Left ventricle myocardium inferior (tissue), 1 donor: ENCODE measurements around the gene TRMT6. TPM values are rescaled to one million over a fixed set of nuclear protein-coding genes. Genes with fewer than 3 reads are reported as not detected.
A peak's percentile ranks its signal among the peaks of the same experiment; 100 is the strongest.

Experiments
- DNase-seq: peaks from one replicate; pipeline ENCODE4 v3.0.0-alpha.2; 2020
- H3K27ac ChIP-seq: fragments of 200-600 bp; replicated peaks from 2 replicates; pipeline ENCODE4 v1.8.0; 2021
- H3K27me3 ChIP-seq: fragments of 200-600 bp; 2 replicates; pipeline ENCODE4 v1.8.0; 2021; ENCODE audit warnings: low read depth
- H3K36me3 ChIP-seq: fragments of 200-600 bp; 2 replicates; pipeline ENCODE4 v1.8.0; 2021
- H3K4me1 ChIP-seq: fragments of 200-600 bp; 2 replicates; pipeline ENCODE4 v1.8.0; 2021
- H3K4me3 ChIP-seq: fragments of 200-600 bp; 2 replicates; pipeline ENCODE4 v1.8.0; 2021; ENCODE audit warnings: mild to moderate bottlenecking, moderate library complexity
- H3K9me3 ChIP-seq: fragments of 200-600 bp; replicated peaks from 2 replicates; pipeline ENCODE4 v1.8.0; 2021
- CTCF ChIP-seq: fragments of 200-600 bp; IDR thresholded peaks from 2 replicates; pipeline ENCODE4 v1.8.0; 2021; ENCODE audit warnings: antibody characterized with exemption, mild to moderate bottlenecking, borderline replicate concordance
- intact Hi-C: fragments of 100-400 bp; cut with micrococcal nuclease; formaldehyde crosslinking; loops from one replicate; pipeline ENCODE4 v1.11.0; 2022
- total RNA-seq: library from RNA; stranded (reverse); fragmentation: NEBNext Ultra II Directional; extraction: Animal tissue kit (Norgen Biotek cat#: 25700); gene quantifications from one replicate; pipeline ENCODE4 v1.2.1, GENCODE V29; 2021
- donor health status: DM: no; HTN: yes; CAD: no; lungs with severe emphysema.

Gene TRMT6
- total RNA-seq, 1 donor from 2014 or later: 7.2 TPM

GRCh38 chr20:5900908-5901307 is 49.4 kb downstream of the TRMT6 start:
- no peak overlapping the region for H3K4me3 ChIP-seq
- H3K27ac ChIP-seq: no peak overlapping the region
- no peaks in the 10 kb centered on the region for H3K4me1 ChIP-seq
- no peaks in the 10 kb centered on the region for H3K9me3 ChIP-seq
- no peak for TF ChIP-seq CTCF
- DNase-seq: no peak
- H3K27me3 ChIP-seq: peaks cover 9% of the 10 kb centered on the region
- no peaks in the 10 kb centered on the region for H3K36me3 ChIP-seq
- intact Hi-C loops: no loop called here

- no peak overlapping the region for H3K27ac ChIP-seq
- no peak for DNase-seq
- intact Hi-C loops: no loop called here
These were observed 50.9 kb downstream of the TRMT6 start for GRCh38 chr20:5899444-5899843.

GRCh38 chr20:5895626-5896025 is 54.7 kb downstream of the TRMT6 start:
- H3K27ac ChIP-seq: no peak overlapping the region
- no peak for DNase-seq
- H3K27me3 ChIP-seq: peaks cover 11% of the 10 kb centered on the region
- H3K4me1 ChIP-seq: peaks cover 8% of the 10 kb centered on the region
- TF ChIP-seq CTCF: no peak
- no peaks in the 10 kb centered on the region for H3K9me3 ChIP-seq
- no peaks in the 10 kb centered on the region for H3K36me3 ChIP-seq
- intact Hi-C loops: no loop called here
- H3K4me3 ChIP-seq: no peak overlapping the region

More at GRCh38 chr20:5899444-5899843, 50.9 kb downstream of the TRMT6 start:
- Histone ChIP-seq H3K27me3 (peaks cover 11% of the 10 kb centered on the region), H3K4me3 (no peak overlapping the region), H3K36me3 (no peaks in the 10 kb centered on the region), H3K4me1 (no peaks in the 10 kb centered on the region), H3K9me3 (no peaks in the 10 kb centered on the region)
- no peak for TF ChIP-seq CTCF

GRCh38 chr20:5893621-5894020 is 56.7 kb downstream of the TRMT6 start:
- peaks cover 8% of the 10 kb centered on the region for H3K4me1 ChIP-seq
- no peak overlapping the region for H3K27ac ChIP-seq
- intact Hi-C loops: no loop called here

GRCh38 chr20:5893052-5893451 is 57.3 kb downstream of the TRMT6 start:
- Histone ChIP-seq H3K36me3 (no peaks in the 10 kb centered on the region), H3K4me1 (peaks cover 11% of the 10 kb centered on the region), H3K27me3 (peaks cover 11% of the 10 kb centered on the region), H3K9me3 (no peaks in the 10 kb centered on the region), H3K4me3 (no peak overlapping the region), H3K27ac (peak overlapping the region; percentile 12)
- intact Hi-C loops: no loop called here
- TF ChIP-seq CTCF: no peak
- no peak for DNase-seq

More at GRCh38 chr20:5893621-5894020, 56.7 kb downstream of the TRMT6 start:
- DNase-seq: no peak
- Histone ChIP-seq H3K36me3 (no peaks in the 10 kb centered on the region), H3K9me3 (no peaks in the 10 kb centered on the region), H3K27me3 (peaks cover 11% of the 10 kb centered on the region), H3K4me3 (no peak overlapping the region)
- no peak for TF ChIP-seq CTCF
